Left renal cortex interstitium (tissue), 4 donors: Measurements from ENCODE around the gene GRIA3. TPM values are rescaled to one million over a fixed set of nuclear protein-coding genes. Genes with fewer than 3 reads are reported as not detected.
"Not testable (repeated sequence)": the region's sequence is repeated elsewhere in the genome, so short reads cannot be mapped to it uniquely, and the experiment has no call there.

Experiments used
- DNase-seq, 4 donors: peaks; one replicate each; pipeline ENCODE4 v3.0.0-alpha.2; 2013; ENCODE audit warnings: low read depth in 4 of 4, low spot score in 2 of 4, missing footprints in 1 of 4
- polyA plus RNA-seq, 4 donors: library from polyadenylated mRNA; unstranded; fragments of 120-200 nt; gene quantifications; one replicate each; pipeline ENCODE4 v1.2.1, GENCODE V29; 2013; ENCODE audit not compliant: insufficient read length in 4 of 4

Gene GRIA3
- polyA plus RNA-seq, 4 donors, result 2.0 to 2.6 (median 2.3) TPM

GRCh38 chrX:123513585-123514278 is 329.7 kb downstream of the GRIA3 start:
- no peak for DNase-seq

GRCh38 chrX:123514279-123514640 is 330.2 kb downstream of the GRIA3 start:
- not testable (repeated sequence) for DNase-seq

DNA sequence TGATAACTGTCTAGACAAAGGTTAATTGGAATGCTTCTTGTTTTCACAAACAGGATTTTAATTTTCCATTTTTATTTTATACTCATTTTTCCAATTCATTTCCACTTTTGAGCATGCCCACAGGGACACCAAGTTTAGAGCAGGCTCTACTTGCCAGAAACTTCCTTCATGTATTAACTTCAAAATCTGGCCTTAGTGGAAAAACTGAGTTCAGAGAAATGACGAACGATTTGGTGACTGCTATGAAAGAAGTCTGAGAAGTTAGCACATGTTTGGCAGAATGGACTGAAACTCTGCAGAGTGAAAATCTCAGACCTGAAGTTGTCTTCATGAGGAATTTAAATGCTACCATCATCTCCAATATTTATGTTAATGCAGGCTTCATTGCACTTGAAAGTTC is 334.7 kb downstream of the GRIA3 start:
- DNase-seq, result no peak

GRCh38 chrX:123525123-123525725 is 341.1 kb downstream of the GRIA3 start:
- no peak for DNase-seq

GRCh38 chrX:123530726-123531125 is 346.6 kb downstream of the GRIA3 start:
- DNase-seq, result not testable (repeated sequence)
